Ramos (cell line): Measurements from ENCODE around the gene PCA3.
"Not testable (repeated sequence)": the region's sequence is repeated elsewhere in the genome, so short reads cannot be mapped to it uniquely, and the experiment has no call there.

Experiments
- in situ Hi-C: fragments of 300-500 bp; cut with MboI; formaldehyde crosslinking; loops from one replicate; pipeline ENCODE4 v1.14.3; 2022; ENCODE audit warnings: low sequenced_read_pairs; ENCODE audit not compliant: unreplicated experiment

PCA3 gene

GRCh38 chr9:76764138-76764537 is at the start of gene PCA3:
PCA3 (plus strand) TSS chr9:76764438.
- in situ Hi-C loops, result no loop called here

GRCh38 chr9:76716085-76716672 is 48.1 kb upstream of the PCA3 start:
- in situ Hi-C loops, result no loop called here

- in situ Hi-C loops, result no loop called here
These were observed 47.1 kb upstream of the PCA3 start for GRCh38 chr9:76717176-76717575.

GRCh38 chr9:76717613-76718012 is 46.6 kb upstream of the PCA3 start:
- in situ Hi-C loops, result no loop called here

- in situ Hi-C loops, result no loop called here
These were observed 46.1 kb upstream of the PCA3 start for GRCh38 chr9:76718166-76718565.

GRCh38 chr9:76720245-76720644 is 44.0 kb upstream of the PCA3 start:
- in situ Hi-C loops, result no loop called here

- in situ Hi-C loops, result no loop called here
These were observed 39.2 kb upstream of the PCA3 start for GRCh38 chr9:76725011-76725546.

GRCh38 chr9:76725885-76726284 is 38.4 kb upstream of the PCA3 start:
- in situ Hi-C loops, result no loop called here

- in situ Hi-C loops, result no loop called here
These were observed 35.1 kb upstream of the PCA3 start for GRCh38 chr9:76729116-76729515.

- in situ Hi-C loops, result no loop called here
These were observed 34.1 kb upstream of the PCA3 start for GRCh38 chr9:76729980-76730737.

GRCh38 chr9:76730801-76731200 is 33.4 kb upstream of the PCA3 start:
- in situ Hi-C loops, result no loop called here

GRCh38 chr9:76732341-76732958 is 31.8 kb upstream of the PCA3 start:
- in situ Hi-C loops, result no loop called here

GRCh38 chr9:76733096-76733495 is 31.1 kb upstream of the PCA3 start:
- in situ Hi-C loops, result no loop called here

GRCh38 chr9:76734716-76735115 is 29.5 kb upstream of the PCA3 start:
- in situ Hi-C loops, result no loop called here

- in situ Hi-C loops, result no loop called here
These were observed 26.9 kb upstream of the PCA3 start for GRCh38 chr9:76737154-76737902.

- in situ Hi-C loops, result no loop called here
These were observed 25.8 kb upstream of the PCA3 start for GRCh38 chr9:76738402-76738801.

GRCh38 chr9:76741524-76741923 is 22.7 kb upstream of the PCA3 start:
- in situ Hi-C loops, result no loop called here

- in situ Hi-C loops, result not testable (repeated sequence)
These were observed 21.3 kb upstream of the PCA3 start for GRCh38 chr9:76742890-76743289.

- in situ Hi-C loops, result no loop called here
These were observed 20.3 kb upstream of the PCA3 start for GRCh38 chr9:76743931-76744330.

GRCh38 chr9:76744336-76744735 is 19.9 kb upstream of the PCA3 start:
- in situ Hi-C loops, result no loop called here

GRCh38 chr9:76751001-76751400 is 13.2 kb upstream of the PCA3 start:
- in situ Hi-C loops, result no loop called here
